ENCODE results near the gene ERMAP. TPM values are rescaled to one million over a fixed set of nuclear protein-coding genes. Genes with fewer than 3 reads are reported as not detected.

The ERMAP gene
- total RNA-seq, 1 donor from 2014 or later, result 17.2 TPM

- H3K27ac Mint-ChIP-seq, result no peak overlapping the region
- H3K36me3 Mint-ChIP-seq, result no peaks in the 10 kb centered on the region
- no peaks in the 10 kb centered on the region for H3K9me3 Mint-ChIP-seq
- no peak overlapping the region for H3K4me3 Mint-ChIP-seq
- TF ChIP-seq CTCF (IDR thresholded peaks at IDR 0.05; ENCODE audit: unreplicated experiment), result no peak
- no peaks in the 10 kb centered on the region for H3K27me3 Mint-ChIP-seq (ENCODE audit: low read depth)
- no peaks in the 10 kb centered on the region for H3K4me1 Mint-ChIP-seq
- no peak for DNase-seq (ENCODE audit: low spot score in 2 of 2, unreplicated experiment in 2 of 2)
Measured at GRCh38 chr1:42797414-42797813, 19.5 kb upstream of the ERMAP start.

- no peaks in the 10 kb centered on the region for H3K36me3 Mint-ChIP-seq
- H3K4me3 Mint-ChIP-seq, result no peak overlapping the region
- H3K27ac Mint-ChIP-seq, result no peak overlapping the region
- no peaks in the 10 kb centered on the region for H3K27me3 Mint-ChIP-seq (ENCODE audit: low read depth)
- no peaks in the 10 kb centered on the region for H3K4me1 Mint-ChIP-seq
- no peak for DNase-seq (ENCODE audit: low spot score in 2 of 2, unreplicated experiment in 2 of 2)
- no peak for TF ChIP-seq CTCF (IDR thresholded peaks at IDR 0.05; ENCODE audit: unreplicated experiment)
- no peaks in the 10 kb centered on the region for H3K9me3 Mint-ChIP-seq
Measured at GRCh38 chr1:42797979-42798378, 18.9 kb upstream of the ERMAP start.

- Mint-ChIP-seq H3K27me3 (ENCODE audit: low read depth) (no peaks in the 10 kb centered on the region), H3K9me3 (peaks cover 6% of the 10 kb centered on the region), H3K36me3 (peaks cover 18% of the 10 kb centered on the region), H3K4me3 (no peak overlapping the region), H3K27ac (no peak overlapping the region), H3K4me1 (no peaks in the 10 kb centered on the region)
- no peak for TF ChIP-seq CTCF (IDR thresholded peaks at IDR 0.05; ENCODE audit: unreplicated experiment)
- no peak for DNase-seq (ENCODE audit: low spot score in 2 of 2, unreplicated experiment in 2 of 2)
Measured at GRCh38 chr1:42801832-42802473, 15.0 kb upstream of the ERMAP start.

- H3K4me3 Mint-ChIP-seq, result no peak overlapping the region
- no peak for DNase-seq (ENCODE audit: low spot score in 2 of 2, unreplicated experiment in 2 of 2)
- H3K4me1 Mint-ChIP-seq, result no peaks in the 10 kb centered on the region
- no peak overlapping the region for H3K27ac Mint-ChIP-seq
- H3K27me3 Mint-ChIP-seq (ENCODE audit: low read depth), result no peaks in the 10 kb centered on the region
- H3K36me3 Mint-ChIP-seq, result peaks cover 22% of the 10 kb centered on the region
- peaks cover 6% of the 10 kb centered on the region for H3K9me3 Mint-ChIP-seq
- TF ChIP-seq CTCF (IDR thresholded peaks at IDR 0.05; ENCODE audit: unreplicated experiment), result no peak
Measured at GRCh38 chr1:42806171-42806570, 10.8 kb upstream of the ERMAP start.

GRCh38 chr1:42806593-42806992 lies 10.3 kb upstream of the ERMAP start:
- no peaks in the 10 kb centered on the region for H3K27me3 Mint-ChIP-seq (ENCODE audit: low read depth)
- peaks cover 6% of the 10 kb centered on the region for H3K9me3 Mint-ChIP-seq
- no peak for DNase-seq (ENCODE audit: low spot score in 2 of 2, unreplicated experiment in 2 of 2)
- H3K36me3 Mint-ChIP-seq, result peaks cover 25% of the 10 kb centered on the region
- no peak overlapping the region for H3K4me3 Mint-ChIP-seq
- no peak overlapping the region for H3K27ac Mint-ChIP-seq
- no peak for TF ChIP-seq CTCF (IDR thresholded peaks at IDR 0.05; ENCODE audit: unreplicated experiment)
- peaks cover 2% of the 10 kb centered on the region for H3K4me1 Mint-ChIP-seq
